ENCODE measurements around the gene WNT5B.

DNA sequence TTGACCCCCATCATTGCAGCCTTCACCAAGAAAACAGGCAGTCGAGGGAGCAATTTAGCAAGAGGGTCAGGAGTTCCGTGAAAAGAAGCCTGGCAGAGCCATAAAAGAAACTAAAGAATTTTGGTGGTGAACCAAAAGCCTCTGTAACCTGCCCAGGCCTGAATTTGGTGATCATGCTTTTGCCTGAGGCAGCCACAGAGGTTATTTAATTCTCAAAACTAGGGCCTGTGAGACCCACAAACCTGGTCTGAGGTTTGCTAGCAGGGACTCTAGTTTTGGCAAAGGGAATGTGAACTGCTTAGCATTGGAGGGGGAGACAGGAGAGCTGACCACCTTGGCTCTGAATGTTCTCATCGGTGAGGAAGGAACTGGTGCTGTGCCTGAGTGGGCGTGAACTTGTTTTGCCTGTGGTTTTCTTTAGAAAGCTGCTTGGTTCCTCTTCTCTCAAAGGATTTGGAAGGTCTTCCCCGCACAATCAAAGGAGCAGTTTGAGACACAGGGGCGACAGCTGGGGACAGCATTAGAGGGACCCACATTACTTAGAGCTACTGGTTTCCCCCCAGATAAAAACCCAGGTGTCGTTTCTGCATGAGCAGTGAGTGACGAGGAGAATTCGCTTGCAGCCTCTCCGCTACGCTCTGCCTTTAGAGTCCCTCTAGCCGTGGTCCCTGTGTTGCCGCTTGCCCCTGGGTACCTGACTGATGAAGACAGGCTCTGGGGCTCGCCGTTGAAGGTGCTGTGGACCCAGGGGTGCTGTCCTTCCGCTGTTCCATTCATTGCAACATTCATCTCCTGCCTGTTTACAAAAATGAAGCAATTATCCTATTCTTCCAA is 12.6 kb upstream of the WNT5B start:
- TF ChIP-seq, protein P1, sequence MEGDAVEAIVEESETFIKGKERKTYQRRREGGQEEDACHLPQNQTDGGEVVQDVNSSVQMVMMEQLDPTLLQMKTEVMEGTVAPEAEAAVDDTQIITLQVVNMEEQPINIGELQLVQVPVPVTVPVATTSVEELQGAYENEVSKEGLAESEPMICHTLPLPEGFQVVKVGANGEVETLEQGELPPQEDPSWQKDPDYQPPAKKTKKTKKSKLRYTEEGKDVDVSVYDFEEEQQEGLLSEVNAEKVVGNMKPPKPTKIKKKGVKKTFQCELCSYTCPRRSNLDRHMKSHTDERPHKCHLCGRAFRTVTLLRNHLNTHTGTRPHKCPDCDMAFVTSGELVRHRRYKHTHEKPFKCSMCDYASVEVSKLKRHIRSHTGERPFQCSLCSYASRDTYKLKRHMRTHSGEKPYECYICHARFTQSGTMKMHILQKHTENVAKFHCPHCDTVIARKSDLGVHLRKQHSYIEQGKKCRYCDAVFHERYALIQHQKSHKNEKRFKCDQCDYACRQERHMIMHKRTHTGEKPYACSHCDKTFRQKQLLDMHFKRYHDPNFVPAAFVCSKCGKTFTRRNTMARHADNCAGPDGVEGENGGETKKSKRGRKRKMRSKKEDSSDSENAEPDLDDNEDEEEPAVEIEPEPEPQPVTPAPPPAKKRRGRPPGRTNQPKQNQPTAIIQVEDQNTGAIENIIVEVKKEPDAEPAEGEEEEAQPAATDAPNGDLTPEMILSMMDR (IDR thresholded peaks at IDR 0.05; ENCODE audit: insufficient read depth, low read length, poor library complexity, severe bottlenecking), result no peak
- TF ChIP-seq EZH2phosphoT487 (conservative IDR thresholded peaks at IDR 0.05; ENCODE audit: low read length), result no peak
